AG04450 (cell line): ENCODE measurements around the gene CCDC15. TPM values are rescaled to one million over a fixed set of nuclear protein-coding genes. Genes with fewer than 3 reads are reported as not detected.

ENCODE experiments used
- CTCF ChIA-PET: fragments of 300-600, 350-600 bp; formaldehyde crosslinking; extraction: SDS; loops from one replicate; lab custom pipeline; 2022; ENCODE audit warnings: antibody characterized with exemption, inconsistent platforms; lab: Charles Lee
- POLR2A ChIA-PET: fragments of 350-600 bp; formaldehyde crosslinking; extraction: SDS; loops from one replicate; lab custom pipeline; 2021; ENCODE audit warnings: antibody characterized with exemption, inconsistent platforms; lab: Yijun Ruan, JAX
- DNase-seq: peaks from one replicate; pipeline ENCODE4 v3.0.0-alpha.2; 2011; ENCODE audit warnings: low read depth, low spot score
- H3K27ac ChIP-seq: one replicate; pipeline ENCODE4 v1.5.1; 2012; ENCODE audit warnings: low read depth, low read length, control low read depth
- H3K27me3 ChIP-seq: one replicate; pipeline ENCODE4 v1.6.0; 2012; ENCODE audit warnings: low read length; ENCODE audit not compliant: control insufficient read depth, insufficient read depth
- H3K4me3 ChIP-seq: 2 replicates; pipeline ENCODE4 v1.5.1; 2011; ENCODE audit warnings: mild to moderate bottlenecking, low read depth, low read length, control low read depth
- H3K9me3 ChIP-seq: 2 replicates; pipeline ENCODE4 v1.5.1; 2012; ENCODE audit warnings: low read length; ENCODE audit not compliant: control insufficient read depth, insufficient read depth
- CTCF ChIP-seq: IDR thresholded peaks from 2 replicates; pipeline ENCODE4 v1.5.1; 2011; ENCODE audit warnings: low read depth, low read length, control low read depth, inconsistent platforms
- polyA plus RNA-seq: library from polyadenylated mRNA; depleted of rRNA; stranded (reverse); fragments of >200 nt; gene quantifications from 2 replicates; pipeline ENCODE4 v1.2.3, GENCODE V29; 2011

CCDC15 gene
- polyA plus RNA-seq, 1 experiment = 1.1 TPM

GRCh38 chr11:124938970-124939369, 15.0 kb upstream of the CCDC15 start:
- Histone ChIP-seq H3K27ac (no peak overlapping the region), H3K9me3 (no peaks in the 10 kb centered on the region), H3K27me3 (no peaks in the 10 kb centered on the region), H3K4me3 (no peak overlapping the region)
- ChIA-PET CTCF (interaction anchor here (1.1 to 1.9 kb wide), 3 partner anchors 63 to 227 kb away, joined by 3 to 9 read pairs (median 4); no protein-coding TSS in a partner anchor), POLR2A (interaction anchor here (1.6 kb wide), 1 partner anchor 63 kb away, joined by 5 read pairs; no protein-coding TSS in a partner anchor)
- no peak for DNase-seq
- no peak for TF ChIP-seq CTCF

GRCh38 chr11:124941703-124942102, 12.3 kb upstream of the CCDC15 start:
- Histone ChIP-seq H3K4me3 (no peak overlapping the region), H3K27me3 (no peaks in the 10 kb centered on the region), H3K27ac (no peak overlapping the region), H3K9me3 (no peaks in the 10 kb centered on the region)
- no peak for DNase-seq
- CTCF ChIA-PET = interaction anchor here (0.6 to 3.8 kb wide), 2 partner anchors 66 to 210 kb away, joined by 6 to 19 read pairs; no protein-coding TSS in a partner anchor
- POLR2A ChIA-PET = interaction anchor here (0.7 kb wide), 1 partner anchor 65 kb away, joined by 5 read pairs; no protein-coding TSS in a partner anchor
- TF ChIP-seq CTCF = no peak

GRCh38 chr11:124942466-124943253, 11.3 kb upstream of the CCDC15 start:
- no peaks in the 10 kb centered on the region for H3K27me3 ChIP-seq
- CTCF ChIA-PET = interaction anchor here (1.2 to 3.8 kb wide), 2 partner anchors 19 to 67 kb away, joined by 3 to 19 read pairs; no protein-coding TSS in a partner anchor
- no peak for TF ChIP-seq CTCF
- no peaks in the 10 kb centered on the region for H3K9me3 ChIP-seq
- H3K27ac ChIP-seq = no peak overlapping the region
- no peak overlapping the region for H3K4me3 ChIP-seq
- no peak for DNase-seq
- POLR2A ChIA-PET = no interaction called here

- Histone ChIP-seq H3K27ac (no peak overlapping the region), H3K4me3 (no peak overlapping the region), H3K9me3 (no peaks in the 10 kb centered on the region), H3K27me3 (no peaks in the 10 kb centered on the region)
- ChIA-PET POLR2A (no interaction called here), CTCF (interaction anchor here (0.8 to 3.8 kb wide), 5 partner anchors 8 to 142 kb away, joined by 3 to 19 read pairs (median 4); partner anchors contain the start of gene HEPACAM)
- TF ChIP-seq CTCF = no peak
- no peak for DNase-seq
Observed at GRCh38 chr11:124943254-124943616, 10.8 kb upstream of the CCDC15 start.

GRCh38 chr11:124943741-124944140, 10.3 kb upstream of the CCDC15 start:
- ChIA-PET CTCF (interaction anchor here (0.6 to 3.8 kb wide), 6 partner anchors 8 to 625 kb away, joined by 3 to 19 read pairs (median 4); partner anchors contain the start of gene HEPACAM), POLR2A (interaction anchor here (0.7 kb wide), 1 partner anchor 262 kb away, joined by 4 read pairs; no protein-coding TSS in a partner anchor)
- no peak overlapping the region for H3K27ac ChIP-seq
- H3K9me3 ChIP-seq = no peaks in the 10 kb centered on the region
- no peak for DNase-seq
- no peak overlapping the region for H3K4me3 ChIP-seq
- TF ChIP-seq CTCF = no peak
- H3K27me3 ChIP-seq = no peaks in the 10 kb centered on the region
